HT-29 (cell line): ENCODE measurements around the gene U2SURP. TPM values are rescaled to one million over a fixed set of nuclear protein-coding genes. Genes with fewer than 3 reads are reported as not detected.
"Not testable (repeated sequence)": the region's sequence is repeated elsewhere in the genome, so short reads cannot be mapped to it uniquely, and the experiment has no call there.

Source experiments
- DNase-seq: peaks from one replicate; pipeline ENCODE4 v3.0.0-alpha.2; 2015; ENCODE audit warnings: low spot score
- total RNA-seq: library from RNA; depleted of rRNA; stranded (reverse); fragments of >200 nt; shearing (Covaris generic); gene quantifications from 2 replicates; pipeline ENCODE4 v1.2.3, GENCODE V29; 2014

The U2SURP gene
- total RNA-seq, 1 experiment from 2014 or later = 52.5 TPM

GRCh38 chr3:143011705-143012104 lies 10.3 kb downstream of the U2SURP start:
- DNase-seq = no peak

DNA sequence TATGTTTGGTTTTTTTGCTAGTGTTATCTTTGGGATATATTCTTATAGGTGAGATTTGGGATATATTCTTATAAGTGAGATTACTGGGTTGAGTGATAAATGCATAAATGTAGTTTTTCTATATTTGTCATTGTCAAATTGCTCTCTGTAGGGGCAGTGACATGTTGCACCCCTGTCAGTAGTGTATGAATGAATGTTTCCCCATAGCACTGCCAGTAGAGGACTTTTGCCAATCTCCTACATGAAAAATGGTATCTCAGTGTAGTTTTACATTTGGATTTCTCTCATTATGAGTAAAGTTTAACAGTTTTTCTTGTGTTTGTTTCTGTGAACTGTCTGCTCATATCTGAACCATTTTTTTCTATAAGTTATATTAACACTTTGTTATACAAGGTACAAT lies 13.6 kb downstream of the U2SURP start:
- no peak for DNase-seq

DNA sequence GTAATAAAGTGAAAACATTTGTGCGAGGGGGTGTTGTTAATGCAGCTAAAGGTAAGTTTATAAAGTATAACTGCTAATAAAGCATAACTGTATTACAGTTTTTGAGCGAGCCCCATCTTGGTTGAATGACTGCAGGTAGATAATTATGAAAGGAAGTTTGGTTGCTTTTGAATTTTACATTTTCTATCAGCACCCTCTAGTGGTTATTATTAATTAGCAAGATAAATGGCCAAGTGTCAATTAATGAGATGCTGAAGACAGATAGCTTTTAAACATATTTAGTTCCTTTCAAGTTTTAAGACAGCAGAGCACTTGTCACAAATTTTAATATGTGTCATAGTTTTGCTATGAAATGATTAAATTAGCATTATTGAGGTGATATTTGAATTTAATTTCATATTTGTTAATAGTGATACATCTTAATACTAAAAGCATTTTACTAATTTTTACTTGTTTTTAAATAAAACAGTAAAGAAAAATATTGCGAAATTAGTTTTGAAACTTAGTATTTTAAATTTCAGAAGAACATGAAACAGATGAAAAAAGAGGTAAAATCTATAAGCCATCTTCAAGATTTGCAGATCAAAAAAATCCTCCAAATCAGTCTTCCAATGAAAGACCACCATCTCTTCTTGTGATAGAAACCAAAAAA lies 15.1 kb downstream of the U2SURP start:
- DNase-seq = peak; percentile 45

DNA sequence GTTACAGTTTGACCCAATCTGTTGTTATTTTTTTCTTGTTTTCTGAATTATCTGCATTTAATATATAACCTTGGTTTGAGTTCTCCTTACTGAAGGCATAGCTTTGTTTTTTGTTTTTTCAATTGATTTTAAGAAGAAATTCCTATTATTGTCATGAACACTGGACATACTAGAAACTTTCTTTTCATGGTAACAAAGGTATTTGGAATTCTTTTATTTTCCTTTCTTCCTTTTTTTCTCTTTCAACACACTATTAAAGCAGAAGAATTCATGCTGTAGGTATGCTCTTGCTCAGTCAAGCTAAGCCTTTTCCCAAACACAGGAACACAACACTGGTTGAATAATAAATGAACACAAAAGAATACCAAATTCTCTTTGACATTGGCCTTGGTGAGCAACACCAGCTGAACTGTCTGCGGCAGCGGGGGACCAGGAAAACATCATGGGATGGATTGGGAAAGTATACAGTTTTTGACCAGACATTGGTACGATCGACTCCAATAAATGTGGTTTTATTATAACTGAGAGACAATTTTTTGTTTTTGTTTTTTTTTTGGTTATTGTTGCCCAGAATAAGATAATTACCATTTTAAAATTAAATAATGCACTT lies 23.1 kb downstream of the U2SURP start:
- DNase-seq = no peak

DNA sequence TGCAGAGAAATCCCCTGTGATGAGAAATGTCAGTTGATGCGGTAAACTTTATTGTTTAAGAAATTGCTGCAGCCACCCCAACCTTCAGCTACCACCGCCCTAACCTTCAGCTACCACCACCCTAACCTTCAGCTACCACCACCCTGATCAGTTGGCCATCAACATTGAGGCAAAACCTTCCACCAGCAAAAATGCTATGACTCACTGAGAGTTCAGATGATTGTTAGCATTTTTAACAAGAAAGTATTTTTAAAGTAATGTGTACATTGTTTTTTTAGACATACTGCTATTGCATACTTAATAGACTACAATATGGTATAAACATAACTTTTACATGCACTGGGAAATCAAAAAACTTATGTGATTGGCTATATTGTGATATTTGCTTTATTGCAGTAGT lies 30.0 kb downstream of the U2SURP start:
- no peak for DNase-seq

GRCh38 chr3:143031796-143032387 lies 30.5 kb downstream of the U2SURP start:
- not testable (repeated sequence) for DNase-seq

DNA sequence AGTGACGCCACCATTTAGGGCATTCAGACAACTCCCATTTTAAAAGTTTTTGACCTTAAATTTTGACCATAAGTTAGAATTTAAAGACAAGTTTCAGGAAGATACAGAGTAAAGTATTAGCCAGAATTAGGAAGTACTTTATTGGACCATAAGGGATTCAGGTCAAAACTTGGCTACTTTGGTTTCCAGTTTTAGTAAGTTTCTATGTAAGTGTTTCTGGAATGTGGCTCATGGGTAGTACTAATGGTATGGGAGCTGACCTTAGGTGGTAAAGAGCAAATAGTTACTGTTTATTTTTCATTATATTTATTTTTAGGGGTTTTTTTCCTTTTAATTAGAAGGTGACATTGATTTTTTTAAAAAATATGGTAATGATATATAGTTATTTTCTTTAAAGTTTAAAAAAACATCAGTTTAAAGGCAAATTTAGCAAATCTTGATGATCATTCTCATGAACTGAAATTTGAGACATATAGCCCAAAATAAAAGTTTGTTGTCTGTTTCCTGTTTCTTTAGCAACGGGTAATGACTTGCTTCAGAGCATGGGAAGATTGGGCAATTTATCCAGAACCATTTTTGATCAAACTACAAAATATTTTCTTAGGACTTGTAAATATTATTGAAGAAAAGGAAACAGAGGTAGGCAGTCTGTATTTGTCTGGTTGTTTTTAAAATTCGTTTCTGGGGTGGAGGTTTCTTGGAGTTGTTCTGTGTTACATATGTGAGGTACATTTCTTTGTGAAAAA lies 34.3 kb downstream of the U2SURP start:
- DNase-seq = no peak

- peak; percentile 22 for DNase-seq
Measured at GRCh38 chr3:143036557-143036956, 35.2 kb downstream of the U2SURP start.

DNA sequence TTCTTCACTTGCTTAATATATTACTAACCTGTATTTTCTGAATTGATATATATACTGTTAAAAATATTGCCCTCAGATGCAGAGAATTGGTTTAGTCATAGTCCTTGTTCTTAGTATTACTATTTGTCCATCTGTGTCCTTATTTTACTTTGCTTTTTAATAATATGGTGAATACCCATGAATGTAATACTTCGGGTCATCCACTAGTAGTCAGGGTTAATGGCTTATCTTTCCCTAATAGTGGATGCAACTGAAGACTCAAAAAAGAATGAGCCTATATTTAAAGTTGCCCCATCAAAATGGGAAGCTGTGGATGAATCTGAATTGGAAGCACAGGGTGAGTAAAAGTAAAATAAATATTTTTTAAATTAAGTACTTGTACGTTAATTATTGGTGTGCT lies 36.5 kb downstream of the U2SURP start:
- no peak for DNase-seq

- DNase-seq = no peak
Measured at GRCh38 chr3:143040261-143040879, 39.0 kb downstream of the U2SURP start.

DNA sequence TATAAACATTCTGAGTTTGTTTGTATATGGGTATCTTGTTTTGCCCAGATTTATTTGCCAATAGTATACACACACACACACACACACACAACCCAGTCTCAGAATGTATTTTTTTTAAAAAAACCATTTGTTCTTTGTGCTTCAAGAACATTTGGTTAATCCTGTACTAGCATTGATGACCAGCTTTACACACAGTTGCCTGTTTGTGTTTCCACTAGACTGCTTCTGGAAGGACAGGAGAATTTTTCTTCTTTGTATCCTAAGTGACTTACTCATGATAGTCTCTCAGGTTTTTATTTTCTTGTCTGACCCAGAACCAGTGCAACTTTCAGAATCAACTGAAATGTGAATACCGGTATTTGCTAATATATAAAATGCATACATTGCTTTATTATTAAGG lies 40.5 kb downstream of the U2SURP start:
- DNase-seq = no peak

- DNase-seq = no peak
Measured at GRCh38 chr3:143045639-143046038, 44.3 kb downstream of the U2SURP start.

GRCh38 chr3:143046075-143046474 lies 44.7 kb downstream of the U2SURP start:
- not testable (repeated sequence) for DNase-seq

- no peak for DNase-seq
Measured at GRCh38 chr3:143054011-143054410, 52.6 kb downstream of the U2SURP start.

- no peak for DNase-seq
Measured at GRCh38 chr3:143056372-143056771, 55.0 kb downstream of the U2SURP start.

- DNase-seq = no peak
Measured at GRCh38 chr3:143060906-143061305, 59.5 kb downstream of the U2SURP start.

DNA sequence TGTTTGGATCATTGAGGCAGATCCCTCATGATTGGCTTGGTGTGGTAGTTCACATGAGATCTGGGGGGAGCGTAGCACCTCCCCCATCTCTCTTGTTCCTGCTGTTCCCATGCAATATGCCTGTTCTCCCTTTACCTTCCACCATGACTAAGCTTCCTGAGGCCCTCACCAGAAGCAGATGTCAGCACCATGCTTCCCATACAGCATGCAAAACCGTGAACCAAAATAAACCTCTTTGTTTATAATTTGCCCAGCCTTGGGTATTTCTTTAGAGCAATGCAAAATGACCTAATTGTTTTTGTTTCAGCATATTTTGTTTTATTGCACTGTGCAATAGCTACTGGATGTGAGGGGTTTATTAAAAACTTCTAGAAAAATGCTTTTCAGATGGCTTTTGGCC lies 61.6 kb downstream of the U2SURP start:
- DNase-seq = no peak

- no peak for DNase-seq
Measured at GRCh38 chr3:143064777-143065176, 63.4 kb downstream of the U2SURP start.

GRCh38 chr3:143065364-143065763 lies 64.0 kb downstream of the U2SURP start:
- no peak for DNase-seq

DNA sequence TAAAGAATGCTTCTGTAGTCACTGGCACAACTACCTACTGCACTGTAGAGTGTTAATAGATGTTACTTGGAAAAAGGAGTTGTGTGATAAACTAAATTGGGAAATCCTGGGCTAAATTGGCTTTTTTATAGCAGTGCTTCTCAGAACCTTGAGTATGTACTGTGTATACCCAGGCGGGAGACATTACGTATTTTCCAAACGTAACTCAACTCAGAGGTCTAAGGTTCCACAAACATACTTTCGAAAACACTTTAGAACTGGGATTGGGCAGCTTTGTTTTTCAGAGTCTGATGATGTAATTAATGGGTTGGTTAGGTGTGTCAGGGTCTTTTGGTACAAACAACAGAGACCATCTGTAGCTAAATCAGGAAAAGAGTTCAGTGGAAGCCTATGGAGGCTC lies 64.7 kb downstream of the U2SURP start:
- DNase-seq = no peak

DNA sequence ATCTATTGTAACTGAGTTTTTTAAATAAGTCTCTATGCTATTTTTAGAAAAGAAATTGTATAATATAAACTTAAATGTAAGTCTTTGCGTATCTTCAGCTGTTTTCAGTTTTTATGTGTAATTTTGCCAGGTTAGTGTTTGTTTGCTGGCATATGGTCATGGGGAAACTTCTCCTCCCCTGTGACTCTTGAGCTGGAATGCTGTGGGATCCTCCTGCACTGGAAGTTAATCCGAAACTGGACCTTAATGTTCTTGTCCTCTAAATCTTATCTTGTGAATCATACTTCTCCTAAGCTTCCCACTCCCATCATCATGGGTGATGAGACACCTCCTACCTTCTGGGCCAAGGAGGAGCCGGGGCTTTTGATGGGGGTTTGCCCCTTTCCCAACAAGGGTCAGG lies 65.8 kb downstream of the U2SURP start:
- no peak for DNase-seq

GRCh38 chr3:143068059-143068458 lies 66.7 kb downstream of the U2SURP start:
- no peak for DNase-seq
